ENCODE measurements around the gene GNAI2.

Gene GNAI2

DNA sequence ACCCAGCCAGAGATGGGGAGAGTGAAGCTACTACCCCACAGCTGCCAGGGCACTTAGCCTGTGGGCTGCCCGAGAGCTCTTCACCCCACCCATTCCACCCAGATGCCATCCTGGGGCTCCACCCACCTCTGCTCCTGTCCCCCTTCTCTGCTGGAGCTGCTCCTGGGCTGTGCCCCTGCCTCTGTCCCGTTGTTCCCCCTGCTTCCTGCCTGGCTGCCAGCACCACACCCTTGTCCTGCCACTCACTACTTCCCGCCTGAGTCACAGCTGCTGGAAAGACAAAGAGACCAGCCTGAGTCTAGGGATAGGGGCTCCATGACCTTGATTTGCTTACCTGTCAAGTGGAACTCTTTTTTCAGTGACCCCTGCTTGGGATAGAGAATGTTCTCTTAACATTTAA lies 12.4 kb downstream of the GNAI2 start:
- TF ChIP-seq POU2F2 (IDR thresholded peaks at IDR 0.05; ENCODE audit: low read depth, low read length), result no peak
- no peak for TF ChIP-seq POLR2AphosphoS5 (IDR thresholded peaks at IDR 0.05; ENCODE audit: low read depth, low read length)
- no peak for TF ChIP-seq TAF1 (IDR thresholded peaks at IDR 0.05; ENCODE audit: low read depth, low read length)
- TF ChIP-seq PAX5 (IDR thresholded peaks at IDR 0.05; ENCODE audit: insufficient read depth, low read length, severe bottlenecking), result no peak
- no peak for TF ChIP-seq POLR2A (IDR thresholded peaks at IDR 0.05; ENCODE audit: low read depth, low read length)
- TF ChIP-seq SPI1 (IDR thresholded peaks at IDR 0.05; ENCODE audit: low read depth, low read length), result no peak
- DNase-seq (ENCODE audit: insufficient read length, low spot score) (no peak), FAIRE-seq (no peak)

DNA sequence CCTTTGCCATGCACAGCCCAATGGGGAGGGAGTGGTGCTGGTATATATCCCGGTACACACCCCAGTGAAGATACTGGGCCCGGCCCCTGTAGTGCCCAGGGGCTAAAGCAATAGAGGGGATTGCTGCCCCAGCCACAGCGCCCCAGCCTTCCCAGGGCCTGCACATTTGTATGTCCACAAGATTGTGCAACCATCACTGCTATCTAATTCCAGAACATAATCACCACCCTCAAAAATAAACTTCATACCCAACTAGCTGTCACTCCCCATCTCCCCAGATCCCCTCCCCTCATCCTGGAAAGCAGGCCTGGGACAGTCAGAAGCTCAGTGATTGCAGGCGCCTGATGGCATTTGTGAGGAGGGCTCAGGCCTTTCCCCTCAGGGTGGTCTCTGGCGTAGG lies 13.5 kb downstream of the GNAI2 start:
- DNase-seq (ENCODE audit: insufficient read length, low spot score) (no peak), FAIRE-seq (no peak)
- TF ChIP-seq SPI1 (IDR thresholded peaks at IDR 0.05; ENCODE audit: low read depth, low read length) (no peak), POU2F2 (IDR thresholded peaks at IDR 0.05; ENCODE audit: low read depth, low read length) (no peak), POLR2AphosphoS5 (IDR thresholded peaks at IDR 0.05; ENCODE audit: low read depth, low read length) (no peak), POLR2A (IDR thresholded peaks at IDR 0.05; ENCODE audit: low read depth, low read length) (no peak), PAX5 (IDR thresholded peaks at IDR 0.05; ENCODE audit: insufficient read depth, low read length, severe bottlenecking) (no peak), TAF1 (IDR thresholded peaks at IDR 0.05; ENCODE audit: low read depth, low read length) (no peak)

DNA sequence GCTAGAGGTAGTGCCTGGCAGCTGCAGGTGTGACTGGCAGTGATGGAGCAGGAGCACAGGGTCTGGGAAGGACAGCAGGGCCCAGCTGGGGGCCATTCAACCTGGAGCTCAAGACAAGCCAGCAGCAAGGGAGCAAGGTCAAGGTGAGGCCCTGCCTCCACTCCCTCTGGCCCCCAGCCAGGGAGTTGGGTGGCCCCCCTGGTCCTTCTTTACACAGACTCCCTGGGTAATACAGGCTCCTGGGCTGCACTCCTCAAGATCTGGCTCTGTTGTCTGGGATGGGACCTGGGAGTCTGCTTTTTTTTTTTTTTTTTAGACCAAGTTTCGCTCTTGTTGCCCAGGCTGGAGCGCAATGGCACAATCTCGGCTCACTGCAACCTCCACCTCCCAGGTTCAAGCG lies 14.5 kb downstream of the GNAI2 start:
- no peak for DNase-seq (ENCODE audit: insufficient read length, low spot score)
- TF ChIP-seq PAX5 (IDR thresholded peaks at IDR 0.05; ENCODE audit: insufficient read depth, low read length, severe bottlenecking) (no peak), POU2F2 (IDR thresholded peaks at IDR 0.05; ENCODE audit: low read depth, low read length) (no peak), POLR2AphosphoS5 (IDR thresholded peaks at IDR 0.05; ENCODE audit: low read depth, low read length) (no peak), POLR2A (IDR thresholded peaks at IDR 0.05; ENCODE audit: low read depth, low read length) (no peak), SPI1 (IDR thresholded peaks at IDR 0.05; ENCODE audit: low read depth, low read length) (no peak), TAF1 (IDR thresholded peaks at IDR 0.05; ENCODE audit: low read depth, low read length) (no peak)
- FAIRE-seq, result no peak

DNA sequence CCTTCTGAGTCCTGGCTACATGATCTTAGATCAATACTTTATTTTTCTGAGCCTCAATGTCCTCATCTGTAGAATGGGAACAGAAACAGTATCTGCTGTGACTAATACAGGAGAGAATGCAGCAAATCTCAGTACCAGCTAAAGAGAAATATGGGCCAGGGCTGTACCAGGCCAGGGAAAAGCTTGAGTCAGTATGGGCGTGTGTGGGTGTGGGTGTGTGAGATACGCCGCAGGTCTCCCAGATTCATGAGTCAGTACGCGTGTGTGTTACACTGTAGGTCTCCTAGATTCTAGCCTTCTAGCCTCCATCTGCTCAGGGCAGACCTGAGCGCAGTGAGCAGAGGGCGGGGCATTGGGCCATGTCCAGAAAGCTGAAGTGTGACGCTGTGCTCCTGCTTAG lies 15.2 kb downstream of the GNAI2 start:
- FAIRE-seq (no peak), DNase-seq (ENCODE audit: insufficient read length, low spot score) (no peak)
- no peak for TF ChIP-seq PAX5 (IDR thresholded peaks at IDR 0.05; ENCODE audit: insufficient read depth, low read length, severe bottlenecking)
- no peak for TF ChIP-seq POLR2A (IDR thresholded peaks at IDR 0.05; ENCODE audit: low read depth, low read length)
- no peak for TF ChIP-seq TAF1 (IDR thresholded peaks at IDR 0.05; ENCODE audit: low read depth, low read length)
- TF ChIP-seq POLR2AphosphoS5 (IDR thresholded peaks at IDR 0.05; ENCODE audit: low read depth, low read length), result no peak
- no peak for TF ChIP-seq POU2F2 (IDR thresholded peaks at IDR 0.05; ENCODE audit: low read depth, low read length)
- no peak for TF ChIP-seq SPI1 (IDR thresholded peaks at IDR 0.05; ENCODE audit: low read depth, low read length)

DNA sequence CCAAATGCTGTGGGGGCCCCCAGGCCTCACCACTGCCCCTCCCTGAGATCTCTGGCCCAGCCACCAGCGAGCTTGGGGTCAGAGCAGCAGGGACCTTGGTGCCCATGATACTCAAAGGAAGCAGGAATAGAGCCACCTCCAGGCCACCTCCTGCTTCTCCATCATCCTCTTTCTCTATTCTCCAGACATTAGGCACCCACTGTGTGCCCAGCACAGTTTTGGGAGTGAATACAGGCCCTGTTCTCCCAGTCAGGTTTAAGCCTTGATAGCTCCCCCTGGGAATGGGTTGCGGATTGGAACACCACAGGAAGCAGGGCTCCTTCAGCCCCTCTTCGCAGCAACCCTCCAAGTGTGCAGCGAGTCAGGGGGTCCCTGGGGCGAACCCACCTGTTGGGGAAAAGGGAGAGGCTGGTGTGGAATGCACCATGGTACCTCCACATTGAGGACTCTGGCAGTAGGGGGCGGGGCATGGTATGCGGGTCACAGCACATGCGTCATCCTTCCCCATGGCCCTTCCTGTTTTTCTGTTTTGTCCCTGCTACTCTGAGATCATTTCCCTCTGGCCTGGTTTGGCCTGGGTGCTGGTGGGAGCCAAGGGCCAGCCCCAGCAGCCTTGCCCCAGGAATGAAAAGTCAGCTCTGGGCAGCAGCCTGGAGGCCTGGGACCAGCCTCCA lies 18.7 kb downstream of the GNAI2 start:
- no peak for TF ChIP-seq POU2F2 (IDR thresholded peaks at IDR 0.05; ENCODE audit: low read depth, low read length)
- no peak for TF ChIP-seq PAX5 (IDR thresholded peaks at IDR 0.05; ENCODE audit: insufficient read depth, low read length, severe bottlenecking)
- TF ChIP-seq POLR2A (IDR thresholded peaks at IDR 0.05; ENCODE audit: low read depth, low read length), result no peak
- TF ChIP-seq POLR2AphosphoS5 (IDR thresholded peaks at IDR 0.05; ENCODE audit: low read depth, low read length), result no peak
- no peak for TF ChIP-seq TAF1 (IDR thresholded peaks at IDR 0.05; ENCODE audit: low read depth, low read length)
- no peak for TF ChIP-seq SPI1 (IDR thresholded peaks at IDR 0.05; ENCODE audit: low read depth, low read length)
- FAIRE-seq (no peak), DNase-seq (ENCODE audit: insufficient read length, low spot score) (no peak)

DNA sequence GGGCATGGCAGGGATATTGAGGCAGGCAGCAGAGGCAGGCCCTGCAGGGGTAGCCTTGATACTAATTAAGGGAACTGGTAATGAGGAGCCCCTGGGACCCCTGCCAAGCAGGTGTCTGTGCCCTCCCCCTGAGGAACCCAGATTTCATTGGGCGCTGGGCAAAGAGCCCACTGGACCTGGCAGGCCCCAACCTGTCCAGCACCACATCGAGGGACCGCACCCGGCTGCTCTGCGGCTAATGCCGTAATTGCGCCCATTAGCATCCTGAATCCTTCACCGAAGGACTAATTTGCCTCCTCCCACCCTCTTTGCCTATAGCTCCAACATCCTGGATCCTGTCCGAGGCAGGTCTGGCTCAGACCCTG lies 19.2 kb downstream of the GNAI2 start:
- no peak for TF ChIP-seq POLR2AphosphoS5 (IDR thresholded peaks at IDR 0.05; ENCODE audit: low read depth, low read length)
- no peak for TF ChIP-seq PAX5 (IDR thresholded peaks at IDR 0.05; ENCODE audit: insufficient read depth, low read length, severe bottlenecking)
- TF ChIP-seq TAF1 (IDR thresholded peaks at IDR 0.05; ENCODE audit: low read depth, low read length), result no peak
- TF ChIP-seq POU2F2 (IDR thresholded peaks at IDR 0.05; ENCODE audit: low read depth, low read length), result no peak
- TF ChIP-seq POLR2A (IDR thresholded peaks at IDR 0.05; ENCODE audit: low read depth, low read length), result no peak
- no peak for TF ChIP-seq SPI1 (IDR thresholded peaks at IDR 0.05; ENCODE audit: low read depth, low read length)
- FAIRE-seq (no peak), DNase-seq (ENCODE audit: insufficient read length, low spot score) (no peak)

DNA sequence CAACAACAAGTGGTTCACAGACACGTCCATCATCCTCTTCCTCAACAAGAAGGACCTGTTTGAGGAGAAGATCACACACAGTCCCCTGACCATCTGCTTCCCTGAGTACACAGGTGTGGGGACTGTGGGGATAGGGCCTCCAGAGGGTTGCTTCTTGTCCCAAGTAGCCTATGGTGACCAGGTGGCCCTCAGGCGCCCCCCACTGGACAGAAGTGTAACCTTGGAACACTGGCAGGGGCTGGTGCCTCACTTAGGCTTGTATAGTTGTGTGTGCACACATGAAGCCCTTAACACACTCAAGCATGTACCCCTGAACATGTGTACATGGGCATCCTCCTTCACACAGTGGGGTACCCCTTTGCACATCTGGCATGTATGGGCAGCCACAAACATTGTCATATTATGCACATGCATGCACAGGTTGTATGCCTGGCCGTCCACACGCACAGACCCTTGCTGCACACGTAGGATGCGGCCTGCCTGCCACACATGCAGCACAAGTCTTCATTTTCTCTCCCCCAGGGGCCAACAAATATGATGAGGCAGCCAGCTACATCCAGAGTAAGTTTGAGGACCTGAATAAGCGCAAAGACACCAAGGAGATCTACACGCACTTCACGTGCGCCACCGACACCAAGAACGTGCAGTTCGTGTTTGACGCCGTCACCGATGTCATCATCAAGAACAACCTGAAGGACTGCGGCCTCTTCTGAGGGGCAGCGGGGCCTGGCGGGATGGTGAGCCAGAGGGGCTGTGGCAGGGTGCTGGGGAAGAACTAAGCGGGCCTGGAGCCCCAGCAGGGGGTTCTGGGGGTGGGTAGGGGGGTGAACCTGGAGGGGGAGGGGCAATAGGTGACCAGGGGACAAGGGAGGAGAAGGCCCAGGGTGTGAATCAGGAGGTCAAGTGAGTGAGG lies 21.2 kb downstream of the GNAI2 start:
- DNase-seq (ENCODE audit: insufficient read length, low spot score) (no peak), FAIRE-seq (no peak)
- TF ChIP-seq SPI1 (IDR thresholded peaks at IDR 0.05; ENCODE audit: low read depth, low read length) (no peak), POU2F2 (IDR thresholded peaks at IDR 0.05; ENCODE audit: low read depth, low read length) (no peak), POLR2AphosphoS5 (IDR thresholded peaks at IDR 0.05; ENCODE audit: low read depth, low read length) (no peak), TAF1 (IDR thresholded peaks at IDR 0.05; ENCODE audit: low read depth, low read length) (no peak), PAX5 (IDR thresholded peaks at IDR 0.05; ENCODE audit: insufficient read depth, low read length, severe bottlenecking) (no peak), POLR2A (IDR thresholded peaks at IDR 0.05; ENCODE audit: low read depth, low read length) (no peak)

DNA sequence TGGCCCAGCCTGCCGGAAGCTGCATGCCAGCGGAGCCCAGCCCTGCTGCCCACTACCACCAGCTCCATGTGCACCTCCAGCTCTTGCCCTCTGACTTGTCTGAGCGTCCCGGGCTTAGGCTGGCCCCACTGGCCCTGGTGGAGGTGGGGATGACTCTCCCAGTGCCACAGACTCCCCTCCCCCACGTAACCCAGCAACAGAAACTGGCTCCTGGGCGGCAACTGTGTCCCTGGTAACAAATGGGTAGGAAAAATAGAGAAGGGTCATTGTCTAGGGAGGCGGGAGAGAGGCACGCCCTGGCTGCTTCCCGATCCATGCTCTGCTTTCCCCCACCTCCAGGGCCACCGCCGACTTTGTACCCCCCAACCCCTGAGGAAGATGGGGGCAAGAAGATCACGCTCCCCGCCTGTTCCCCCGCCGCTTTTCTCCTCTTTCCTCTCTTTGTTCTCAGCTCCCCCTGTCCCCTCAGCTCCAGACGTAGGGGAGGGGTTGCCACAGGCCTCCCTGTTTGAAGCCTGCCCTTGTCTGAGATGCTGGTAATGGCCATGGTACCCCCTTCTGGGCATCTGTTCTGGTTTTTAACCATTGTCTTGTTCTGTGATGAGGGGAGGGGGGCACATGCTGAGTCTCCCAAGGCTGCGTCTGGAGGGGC lies 22.2 kb downstream of the GNAI2 start:
- TF ChIP-seq PAX5 (IDR thresholded peaks at IDR 0.05; ENCODE audit: insufficient read depth, low read length, severe bottlenecking), result no peak
- TF ChIP-seq SPI1 (IDR thresholded peaks at IDR 0.05; ENCODE audit: low read depth, low read length), result no peak
- TF ChIP-seq POLR2A (IDR thresholded peaks at IDR 0.05; ENCODE audit: low read depth, low read length), result no peak
- no peak for TF ChIP-seq POU2F2 (IDR thresholded peaks at IDR 0.05; ENCODE audit: low read depth, low read length)
- TF ChIP-seq TAF1 (IDR thresholded peaks at IDR 0.05; ENCODE audit: low read depth, low read length), result no peak
- no peak for TF ChIP-seq POLR2AphosphoS5 (IDR thresholded peaks at IDR 0.05; ENCODE audit: low read depth, low read length)
- no peak for DNase-seq (ENCODE audit: insufficient read length, low spot score)
- no peak for FAIRE-seq

DNA sequence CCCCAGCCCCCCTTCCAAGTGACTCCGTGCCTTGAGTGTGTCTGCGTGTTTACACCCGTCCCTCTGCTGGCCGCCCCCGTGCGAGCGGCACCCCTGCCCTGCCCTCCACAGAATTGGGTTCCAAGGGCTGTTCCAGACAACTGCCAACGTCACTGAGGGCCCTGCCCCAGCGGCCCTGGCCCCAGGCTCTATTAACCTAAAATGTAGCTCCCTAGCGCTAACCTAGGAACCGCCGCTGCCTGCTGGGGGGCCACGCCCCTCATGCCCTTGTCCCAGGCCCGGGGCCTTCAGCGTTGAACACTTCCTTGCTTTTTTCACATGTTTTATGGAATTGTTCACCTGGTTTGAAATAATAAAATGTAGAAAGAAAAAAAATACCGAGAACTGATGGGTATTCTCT lies 23.0 kb downstream of the GNAI2 start:
- DNase-seq (ENCODE audit: insufficient read length, low spot score) (no peak), FAIRE-seq (no peak)
- no peak for TF ChIP-seq SPI1 (IDR thresholded peaks at IDR 0.05; ENCODE audit: low read depth, low read length)

All from GM12891 (cell line).